Lower leg skin (tissue), 3 donors: Measurements from ENCODE around the gene MEI4.

Experiments
- CTCF ChIP-seq, 3 donors: fragments of 450-650 bp; IDR thresholded peaks; one replicate each; pipeline ENCODE4 v1.5.1; 2016; ENCODE audit warnings: antibody characterized with exemption in 3 of 3, mild to moderate bottlenecking in 3 of 3, moderate library complexity in 2 of 3
- POLR2A ChIP-seq, 2 donors: fragments of 450-650 bp; IDR thresholded peaks; one replicate each; pipeline ENCODE4 v1.6.1; 2016 to 2017; ENCODE audit warnings: antibody characterized with exemption in 2 of 2, mild to moderate bottlenecking in 1 of 2, moderate library complexity in 1 of 2

GRCh38 chr6:77813090-77813489 is 160.3 kb downstream of the MEI4 start:
- TF ChIP-seq CTCF (IDR thresholded peaks at IDR 0.05) (no peak), POLR2A (IDR thresholded peaks at IDR 0.05) (no peak)
